ENCODE measurements around the gene FSD1. TPM values are rescaled to one million over a fixed set of nuclear protein-coding genes. Genes with fewer than 3 reads are reported as not detected.
"Not testable (repeated sequence)": the region's sequence is repeated elsewhere in the genome, so short reads cannot be mapped to it uniquely, and the experiment has no call there.

FSD1 gene
- total RNA-seq, 2 donors from 2014 or later, result not detected

DNA sequence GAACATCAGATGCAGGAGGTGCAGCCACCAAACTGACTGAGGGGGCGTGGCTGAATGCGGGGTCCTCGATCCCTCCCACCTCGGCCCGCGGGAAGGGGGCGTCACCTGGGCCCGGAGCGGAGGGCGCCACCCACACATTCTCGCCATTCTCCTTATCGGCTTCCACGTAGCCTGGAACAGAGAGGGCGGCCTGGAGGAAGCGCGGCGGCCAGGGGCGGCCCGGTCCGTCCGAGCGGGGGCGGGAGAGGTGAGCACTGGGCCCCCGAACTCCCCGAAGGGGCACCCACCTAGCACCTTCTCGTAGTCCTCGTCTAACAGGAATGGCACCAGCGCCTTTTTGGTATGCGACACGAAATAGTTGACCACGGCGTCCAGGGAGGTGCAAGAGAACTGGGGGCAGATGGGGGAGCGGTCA, 22.4 kb downstream of the FSD1 start:
- ATAC-seq, result no peak
- DNase-seq, result peak in 1 of 4 donors; percentile 11
- Histone ChIP-seq H3K9me3 (no peaks in the 10 kb centered on the region), H3K4me3 (no peak overlapping the region), H3K4me1 (peaks cover 21% of the 10 kb centered on the region), H3K27me3 (no peaks in the 10 kb centered on the region), H3K27ac (no peak overlapping the region), H3K36me3 (replicated peaks in 1 of 2; ENCODE audit: insufficient read depth in 1 of 2, low read depth in 2 of 2) (no peaks in the 10 kb centered on the region)
- intact Hi-C loops (cut with DNase I), result no loop called here
- TF ChIP-seq CTCF (IDR thresholded peaks at IDR 0.05) (no peak), POLR2A (IDR thresholded peaks at IDR 0.05) (no peak)
- 49 to 87% methylated on average over 8 to 33 of the region's 33 CpGs for WGBS, 2 donors

GRCh38 chr19:4327252-4327876, 23.0 kb downstream of the FSD1 start:
- Histone ChIP-seq H3K4me3 (no peak overlapping the region), H3K4me1 (peaks cover 21% of the 10 kb centered on the region), H3K9me3 (no peaks in the 10 kb centered on the region), H3K27ac (peak overlapping the region in 1 of 4 donors; percentile 61), H3K27me3 (no peaks in the 10 kb centered on the region), H3K36me3 (replicated peaks in 1 of 2; ENCODE audit: insufficient read depth in 1 of 2, low read depth in 2 of 2) (no peaks in the 10 kb centered on the region)
- ATAC-seq, result peak; percentile 30
- peak; percentile 48 to 85 (median 78) for DNase-seq
- WGBS, 2 donors, result 22 to 62% methylated on average over 14 to 30 of the region's 30 CpGs
- intact Hi-C loops (cut with DNase I), result no loop called here
- TF ChIP-seq CTCF (IDR thresholded peaks at IDR 0.05) (no peak), POLR2A (IDR thresholded peaks at IDR 0.05) (no peak)

GRCh38 chr19:4327877-4328242, 23.5 kb downstream of the FSD1 start:
- DNase-seq (no peak), ATAC-seq (peak; percentile 34)
- intact Hi-C loops (cut with DNase I), result no loop called here
- Histone ChIP-seq H3K27me3 (no peaks in the 10 kb centered on the region), H3K4me3 (no peak overlapping the region), H3K9me3 (no peaks in the 10 kb centered on the region), H3K36me3 (replicated peaks in 1 of 2; ENCODE audit: insufficient read depth in 1 of 2, low read depth in 2 of 2) (no peaks in the 10 kb centered on the region), H3K27ac (peak overlapping the region in 1 of 4 donors; percentile 61), H3K4me1 (peaks cover 21% of the 10 kb centered on the region)
- TF ChIP-seq CTCF (IDR thresholded peaks at IDR 0.05) (no peak), POLR2A (IDR thresholded peaks at IDR 0.05) (no peak)
- WGBS, 2 donors, result 18 to 21% methylated on average over 11 to 12 of the region's 13 CpGs

- H3K4me3 ChIP-seq, result no peak overlapping the region
- H3K27ac ChIP-seq, result peak overlapping the region in 2 of 4 donors; percentile 26 to 60
- intact Hi-C loops (cut with DNase I), result no loop called here
- ATAC-seq (peak; percentile 90), DNase-seq (peak; percentile 84 to 98 (median 94))
- H3K9me3 ChIP-seq, result no peaks in the 10 kb centered on the region
- H3K4me1 ChIP-seq, result peaks cover 21% of the 10 kb centered on the region
- no peaks in the 10 kb centered on the region for H3K27me3 ChIP-seq
- TF ChIP-seq CTCF (IDR thresholded peaks at IDR 0.05) (peak in 1 of 7 experiments; percentile 22), POLR2A (IDR thresholded peaks at IDR 0.05) (peak; percentile 20 to 47 (median 36))
- H3K36me3 ChIP-seq (replicated peaks in 1 of 2; ENCODE audit: insufficient read depth in 1 of 2, low read depth in 2 of 2), result no peaks in the 10 kb centered on the region
- WGBS, 2 donors, result 6 to 12% methylated on average over 30 to 35 of the region's 49 CpGs
Observed at GRCh38 chr19:4328243-4328990, 24.0 kb downstream of the FSD1 start.

DNA sequence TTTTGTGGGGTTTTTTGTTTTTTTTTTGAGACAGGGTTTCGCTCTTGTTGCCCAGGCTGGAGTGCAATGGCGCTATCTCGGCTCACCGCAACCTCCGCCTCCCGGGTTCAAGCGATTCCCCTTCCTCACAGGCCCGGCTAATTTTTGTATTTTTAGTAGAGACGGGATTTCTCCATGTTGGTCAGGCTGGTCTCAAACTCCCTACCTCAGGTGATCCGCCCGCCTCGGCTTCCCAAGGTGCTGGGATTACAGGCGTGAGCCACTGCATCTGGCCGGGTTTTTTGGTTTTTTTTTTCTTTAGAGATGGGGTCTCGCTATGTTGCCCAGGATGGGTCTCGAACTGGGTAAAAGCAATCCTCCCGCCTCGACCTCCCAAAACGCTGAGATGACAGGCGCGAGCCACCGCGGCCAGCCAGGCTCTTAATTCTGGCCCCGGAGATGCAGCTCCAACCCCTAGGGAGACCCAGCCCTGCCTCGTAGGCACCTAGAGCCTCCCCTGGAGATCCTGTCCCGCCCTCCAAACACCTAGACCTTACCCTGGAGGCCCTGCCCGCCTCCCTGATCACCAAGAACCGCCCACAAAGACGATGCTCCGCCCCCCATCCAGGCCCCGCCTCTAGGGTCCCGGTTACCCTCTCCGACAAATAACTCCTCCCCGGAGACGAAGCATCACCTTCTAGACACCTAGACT, 24.7 kb downstream of the FSD1 start:
- Histone ChIP-seq H3K4me1 (peaks cover 21% of the 10 kb centered on the region), H3K27ac (peak overlapping the region in 2 of 4 donors; percentile 26 to 60)
- H3K4me3 ChIP-seq; intact Hi-C loops (cut with DNase I); H3K36me3 ChIP-seq (replicated peaks in 1 of 2; ENCODE audit: insufficient read depth in 1 of 2, low read depth in 2 of 2); ATAC-seq; H3K27me3 ChIP-seq; H3K9me3 ChIP-seq: not testable (repeated sequence)
- DNase-seq, result peak in 2 of 4 donors; percentile 8 to 34
- WGBS, 2 donors, result 69 to 76% methylated on average over 33 to 34 of the region's 35 CpGs
